BJ (cell line): Measurements from ENCODE around the gene SLC30A3. TPM values are rescaled to one million over a fixed set of nuclear protein-coding genes. Genes with fewer than 3 reads are reported as not detected.

Experiments used
- CTCF ChIA-PET: fragments of 350-600 bp; formaldehyde crosslinking; extraction: SDS; loops from one replicate; lab custom pipeline; 2021; ENCODE audit warnings: antibody characterized with exemption, inconsistent platforms; lab: Yijun Ruan, JAX
- POLR2A ChIA-PET: fragments of 300-600 bp; sonication (Branson Sonifier 250); formaldehyde crosslinking; extraction: SDS; loops from one replicate; lab custom pipeline; 2021; ENCODE audit warnings: antibody characterized with exemption; lab: Charles Lee
- DNase-seq: peaks from one replicate; pipeline ENCODE4 v3.0.0-alpha.2; 2011; ENCODE audit warnings: low read depth
- H3K27me3 ChIP-seq: 2 replicates; pipeline ENCODE4 v1.6.0; 2011; ENCODE audit warnings: low read length; ENCODE audit not compliant: control insufficient read depth, insufficient read depth
- H3K36me3 ChIP-seq: 2 replicates; pipeline ENCODE4 v1.5.1; 2011; ENCODE audit warnings: low read length; ENCODE audit not compliant: control insufficient read depth, insufficient read depth
- H3K4me3 ChIP-seq: 2 replicates; pipeline ENCODE4 v1.5.1; 2011; ENCODE audit warnings: low read depth, mild to moderate bottlenecking, control low read depth, low read length
- polyA plus RNA-seq: library from polyadenylated mRNA; depleted of rRNA; stranded (reverse); fragments of >200 nt; gene quantifications from 2 replicates; pipeline ENCODE4 v1.2.3, GENCODE V29; 2011; rRNA removed
- TF ChIP-seq, protein P1 (sequence below): IDR thresholded peaks from 2 replicates; pipeline ENCODE4 v1.5.1; 2011; ENCODE audit warnings: low read depth, mild to moderate bottlenecking, control low read depth, inconsistent platforms, low read length, moderate library complexity; ENCODE audit not compliant: insufficient read depth

The SLC30A3 gene
- polyA plus RNA-seq, 1 experiment, result 0.10 TPM

- CTCF ChIA-PET, result interaction anchor here (1.2 to 1.3 kb wide), 3 partner anchors 10 to 97 kb away, joined by 3 to 4 read pairs (median 3); no protein-coding TSS in a partner anchor
- DNase-seq, result no peak
Measured at GRCh38 chr2:27206346-27206745, 56.5 kb downstream of the SLC30A3 start.

DNA sequence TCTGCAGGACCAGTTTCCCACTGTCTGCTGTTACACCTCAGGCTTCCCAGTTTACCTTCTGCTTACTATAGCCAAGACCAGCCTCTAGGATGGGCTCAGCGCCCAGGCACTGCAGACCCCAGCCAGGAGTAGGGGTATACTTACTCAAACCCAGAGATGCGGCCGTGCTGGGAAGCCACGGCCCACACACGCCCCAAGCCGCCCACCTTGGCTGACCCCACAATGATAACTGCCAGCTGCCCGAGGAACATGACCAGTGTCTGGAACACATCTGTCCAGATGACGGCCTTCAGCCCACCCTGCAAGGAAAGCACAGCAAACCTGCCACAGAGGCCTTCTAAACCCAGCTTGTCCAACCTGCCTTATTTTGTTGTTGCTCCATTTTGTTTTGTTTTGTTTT, 57.6 kb downstream of the SLC30A3 start:
- CTCF ChIA-PET, result interaction anchor here (1.2 to 1.8 kb wide), 3 partner anchors 8 to 14 kb away, joined by 3 to 7 read pairs (median 4); no protein-coding TSS in a partner anchor
- TF ChIP-seq, protein P1, sequence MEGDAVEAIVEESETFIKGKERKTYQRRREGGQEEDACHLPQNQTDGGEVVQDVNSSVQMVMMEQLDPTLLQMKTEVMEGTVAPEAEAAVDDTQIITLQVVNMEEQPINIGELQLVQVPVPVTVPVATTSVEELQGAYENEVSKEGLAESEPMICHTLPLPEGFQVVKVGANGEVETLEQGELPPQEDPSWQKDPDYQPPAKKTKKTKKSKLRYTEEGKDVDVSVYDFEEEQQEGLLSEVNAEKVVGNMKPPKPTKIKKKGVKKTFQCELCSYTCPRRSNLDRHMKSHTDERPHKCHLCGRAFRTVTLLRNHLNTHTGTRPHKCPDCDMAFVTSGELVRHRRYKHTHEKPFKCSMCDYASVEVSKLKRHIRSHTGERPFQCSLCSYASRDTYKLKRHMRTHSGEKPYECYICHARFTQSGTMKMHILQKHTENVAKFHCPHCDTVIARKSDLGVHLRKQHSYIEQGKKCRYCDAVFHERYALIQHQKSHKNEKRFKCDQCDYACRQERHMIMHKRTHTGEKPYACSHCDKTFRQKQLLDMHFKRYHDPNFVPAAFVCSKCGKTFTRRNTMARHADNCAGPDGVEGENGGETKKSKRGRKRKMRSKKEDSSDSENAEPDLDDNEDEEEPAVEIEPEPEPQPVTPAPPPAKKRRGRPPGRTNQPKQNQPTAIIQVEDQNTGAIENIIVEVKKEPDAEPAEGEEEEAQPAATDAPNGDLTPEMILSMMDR, result no peak
- POLR2A ChIA-PET, result no interaction called here
- peaks cover 20% of the 10 kb centered on the region for H3K36me3 ChIP-seq
- no peaks in the 10 kb centered on the region for H3K27me3 ChIP-seq
- no peak for DNase-seq
- no peak overlapping the region for H3K4me3 ChIP-seq

More at GRCh38 chr2:27206346-27206745, 56.5 kb downstream of the SLC30A3 start:
- Histone ChIP-seq H3K36me3 (peaks cover 17% of the 10 kb centered on the region), H3K27me3 (no peaks in the 10 kb centered on the region), H3K4me3 (no peak overlapping the region)
- POLR2A ChIA-PET, result no interaction called here
- TF ChIP-seq, protein P1, result no peak

- Histone ChIP-seq H3K4me3 (no peak overlapping the region), H3K36me3 (peaks cover 21% of the 10 kb centered on the region), H3K27me3 (no peaks in the 10 kb centered on the region)
- TF ChIP-seq, protein P1, result no peak
- CTCF ChIA-PET, result interaction anchor here (1.8 kb wide), 1 partner anchor 13 kb away, joined by 7 read pairs; no protein-coding TSS in a partner anchor
- DNase-seq, result no peak
- POLR2A ChIA-PET, result no interaction called here
Measured at GRCh38 chr2:27204566-27204965, 58.3 kb downstream of the SLC30A3 start.

GRCh38 chr2:27203741-27204140, 59.1 kb downstream of the SLC30A3 start:
- POLR2A ChIA-PET, result no interaction called here
- no peak overlapping the region for H3K4me3 ChIP-seq
- H3K27me3 ChIP-seq, result no peaks in the 10 kb centered on the region
- no peak for DNase-seq
- peaks cover 21% of the 10 kb centered on the region for H3K36me3 ChIP-seq
- TF ChIP-seq, protein P1, result no peak
- CTCF ChIA-PET, result interaction anchor here (1.1 to 1.8 kb wide), 2 partner anchors 9 to 12 kb away, joined by 3 to 7 read pairs; no protein-coding TSS in a partner anchor

Other genes starting within 250 kb of the SLC30A3 start
- gene TMEM214, start 230.1 kb downstream of the SLC30A3 start, polyA plus RNA-seq, result 145 and 235 TPM in 2 replicates
- 25.9 and 32.7 TPM in 2 replicates for gene AGBL5, start 211.4 kb downstream of the SLC30A3 start, polyA plus RNA-seq
- 755 and 887 TPM in 2 replicates for gene OST4, start 191.4 kb downstream of the SLC30A3 start, polyA plus RNA-seq
- 43.4 and 81.3 TPM in 2 replicates for gene EMILIN1, start 184.4 kb downstream of the SLC30A3 start, polyA plus RNA-seq
- 0.33 and 0.43 TPM in 2 replicates for gene KHK, start 176.3 kb downstream of the SLC30A3 start, polyA plus RNA-seq
- gene CGREF1, start 143.9 kb downstream of the SLC30A3 start, polyA plus RNA-seq, result 4.8 and 6.9 TPM in 2 replicates
- 0.07 TPM in 1 of 2 replicates, not detected in the other for gene ABHD1, start 139.2 kb downstream of the SLC30A3 start, polyA plus RNA-seq
- 54.9 and 84.0 TPM in 2 replicates for gene PREB, start 128.4 kb downstream of the SLC30A3 start, polyA plus RNA-seq
- gene PRR30, start 123.6 kb downstream of the SLC30A3 start, polyA plus RNA-seq, result not detected in 2 replicates
- not detected in 2 replicates for gene TCF23, start 114.0 kb downstream of the SLC30A3 start, polyA plus RNA-seq
- gene ATRAID, start 51.0 kb downstream of the SLC30A3 start, polyA plus RNA-seq, result 217 and 268 TPM in 2 replicates
- gene SLC5A6, start 50.8 kb downstream of the SLC30A3 start, polyA plus RNA-seq, result 22.3 and 33.7 TPM in 2 replicates
- 12.4 and 26.6 TPM in 2 replicates for gene CAD, start 45.7 kb downstream of the SLC30A3 start, polyA plus RNA-seq
- gene DNAJC5G, start 12.4 kb upstream of the SLC30A3 start, polyA plus RNA-seq, result not detected in 2 replicates
- 0.05 TPM in 1 of 2 replicates, not detected in the other for gene TRIM54, start 19.4 kb upstream of the SLC30A3 start, polyA plus RNA-seq
- gene UCN, start 45.4 kb upstream of the SLC30A3 start, polyA plus RNA-seq, result 0.17 and 0.34 TPM in 2 replicates
- gene MPV17, start 60.0 kb upstream of the SLC30A3 start, polyA plus RNA-seq, result 177 and 188 TPM in 2 replicates
- gene GTF3C2, start 93.7 kb upstream of the SLC30A3 start, polyA plus RNA-seq, result 32.1 and 39.0 TPM in 2 replicates
- 39.6 and 42.8 TPM in 2 replicates for gene EIF2B4, start 107.3 kb upstream of the SLC30A3 start, polyA plus RNA-seq
- 134 and 154 TPM in 2 replicates for gene SNX17, start 107.6 kb upstream of the SLC30A3 start, polyA plus RNA-seq
- gene ZNF513, start 117.7 kb upstream of the SLC30A3 start, polyA plus RNA-seq, result 8.4 and 12.2 TPM in 2 replicates
- 45.8 and 48.3 TPM in 2 replicates for gene PPM1G, start 146.5 kb upstream of the SLC30A3 start, polyA plus RNA-seq
- 234 and 270 TPM in 2 replicates for gene NRBP1, start 165.6 kb upstream of the SLC30A3 start, polyA plus RNA-seq
- gene KRTCAP3, start 179.3 kb upstream of the SLC30A3 start, polyA plus RNA-seq, result 0.44 and 0.47 TPM in 2 replicates
- 19.0 and 20.3 TPM in 2 replicates for gene IFT172, start 226.7 kb upstream of the SLC30A3 start, polyA plus RNA-seq
- 6.9 and 8.9 TPM in 2 replicates for gene FNDC4, start 232.2 kb upstream of the SLC30A3 start, polyA plus RNA-seq
- 0.47 and 0.54 TPM in 2 replicates for gene GCKR, start 233.8 kb upstream of the SLC30A3 start, polyA plus RNA-seq